GM18517 (cell line): Measurements from ENCODE around the gene RPTN.
"Not testable (repeated sequence)": the region's sequence is repeated elsewhere in the genome, so short reads cannot be mapped to it uniquely, and the experiment has no call there.

Experiments used
- ATAC-seq: cut with Tn5 transposase; IDR thresholded peaks from one replicate; pipeline ENCODE4 v1.9.1; 2021; ENCODE audit warnings: mild to moderate bottlenecking, moderate library complexity; ENCODE audit not compliant: unreplicated experiment

Gene RPTN

DNA sequence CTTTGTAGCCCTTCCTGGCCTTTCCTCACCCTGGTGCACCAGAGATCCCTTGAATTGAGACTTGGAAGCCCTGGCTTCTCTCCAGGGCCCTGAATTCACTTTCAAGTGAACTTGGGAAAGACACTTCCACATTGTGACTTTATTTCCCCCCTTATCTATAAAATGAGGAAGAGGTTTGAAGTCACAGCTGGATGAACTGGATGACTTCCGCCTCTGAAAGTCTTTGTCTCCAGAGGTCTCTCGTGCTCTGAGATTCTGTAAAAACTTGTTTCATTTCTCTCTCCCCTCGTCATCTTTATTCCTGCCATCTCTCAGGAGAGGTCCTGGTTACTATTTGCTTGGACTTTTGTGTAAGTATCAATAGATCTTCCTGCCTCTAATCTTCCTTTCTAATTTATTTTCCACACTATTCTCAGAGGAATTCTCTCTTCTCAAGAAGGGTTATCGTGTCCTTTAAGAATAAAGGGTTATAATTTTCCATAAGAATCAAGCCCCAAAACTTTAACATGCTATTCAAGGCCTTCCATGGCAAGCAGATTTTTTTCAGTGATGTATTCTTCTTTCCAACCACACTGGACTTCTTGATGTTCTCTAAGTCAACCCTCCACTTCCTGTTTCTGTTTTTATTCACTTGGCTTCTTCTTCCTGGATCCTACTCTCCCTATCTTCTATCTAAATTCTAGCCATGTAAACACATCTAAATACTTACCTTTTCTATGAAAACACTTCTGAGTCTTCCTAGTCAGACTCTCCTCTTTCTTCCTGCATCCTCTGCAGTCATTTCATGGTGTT is 6.5 kb upstream of the RPTN start:
- no peak for ATAC-seq

- ATAC-seq = no peak
These were observed 5.6 kb upstream of the RPTN start for GRCh38 chr1:152164517-152165136.

DNA sequence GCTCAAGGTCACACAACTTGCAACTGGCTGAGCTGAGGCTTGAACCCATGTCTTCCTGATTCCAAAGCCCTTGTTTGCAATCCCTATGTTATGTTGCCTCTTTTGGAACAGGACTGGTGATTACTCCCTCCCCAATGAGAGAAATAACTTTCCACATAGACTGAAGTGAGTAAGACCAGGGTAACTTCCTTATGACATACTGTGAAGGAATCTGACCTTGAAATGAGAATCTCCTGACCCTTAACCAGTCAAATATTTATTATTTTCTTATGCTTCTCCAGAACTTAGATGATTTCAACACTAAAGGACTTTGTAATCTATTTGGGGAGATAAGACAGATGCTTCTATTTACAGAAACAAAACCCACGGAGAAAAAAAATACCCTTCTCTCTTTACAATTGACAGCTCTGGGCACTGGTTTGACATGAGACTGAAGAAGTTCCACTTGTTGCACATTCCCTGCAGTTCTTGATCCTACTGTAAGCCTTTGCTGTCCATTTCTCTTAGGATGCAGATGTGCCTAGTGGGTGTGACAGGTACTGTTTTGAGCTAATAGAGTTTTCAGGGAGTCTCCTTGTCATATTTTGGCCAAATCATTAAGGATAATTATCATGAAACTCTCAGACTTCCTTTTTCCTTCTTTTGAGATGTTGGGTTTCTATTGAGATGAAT is 3.9 kb upstream of the RPTN start:
- ATAC-seq = no peak

- no peak for ATAC-seq
These were observed 1.5 kb upstream of the RPTN start for GRCh38 chr1:152160576-152160975.

- no peak for ATAC-seq
These were observed 5.0 kb downstream of the RPTN start for GRCh38 chr1:152153996-152154395.

DNA sequence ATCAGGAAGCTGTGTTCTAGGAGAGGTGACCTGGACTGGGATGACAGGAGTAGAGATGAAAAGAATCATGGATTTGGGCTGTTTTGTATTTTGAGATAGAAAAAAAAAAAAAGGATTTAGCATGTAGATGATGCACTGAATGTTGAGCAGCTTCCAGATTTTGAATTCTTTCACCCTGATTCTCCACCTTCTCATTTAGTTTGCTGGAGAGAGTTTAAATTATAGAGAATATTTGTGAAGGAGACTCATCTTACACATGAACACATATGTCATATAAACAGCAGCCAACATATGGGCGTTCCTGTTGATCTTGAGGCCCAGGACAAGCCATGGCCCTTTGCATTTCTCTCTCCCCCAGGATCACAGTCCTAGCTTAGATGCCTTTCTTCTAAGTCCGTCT is 7.4 kb downstream of the RPTN start:
- ATAC-seq = no peak

GRCh38 chr1:152148981-152149380 is 10.0 kb downstream of the RPTN start:
- ATAC-seq = no peak

- ATAC-seq = no peak
These were observed 11.0 kb downstream of the RPTN start for GRCh38 chr1:152148051-152148450.

DNA sequence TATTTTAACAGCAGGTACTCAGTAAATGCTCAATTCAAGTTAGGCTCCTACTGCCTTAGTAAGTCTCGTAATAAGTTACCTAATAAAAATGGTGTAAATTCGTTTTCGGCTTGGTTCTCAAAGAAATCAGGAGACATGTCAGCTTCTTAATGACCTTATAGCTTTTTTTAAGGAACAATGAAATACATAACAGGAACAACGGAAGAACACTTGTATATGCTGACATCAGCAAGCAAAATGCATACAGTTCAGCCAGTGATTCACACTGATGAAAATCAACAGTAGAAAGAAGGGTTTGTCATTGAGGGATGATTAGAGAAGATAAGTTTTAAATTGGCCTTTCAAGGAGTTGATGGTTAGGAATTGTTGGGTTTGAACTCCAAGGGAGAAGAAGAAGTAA is 13.3 kb downstream of the RPTN start:
- ATAC-seq = no peak

DNA sequence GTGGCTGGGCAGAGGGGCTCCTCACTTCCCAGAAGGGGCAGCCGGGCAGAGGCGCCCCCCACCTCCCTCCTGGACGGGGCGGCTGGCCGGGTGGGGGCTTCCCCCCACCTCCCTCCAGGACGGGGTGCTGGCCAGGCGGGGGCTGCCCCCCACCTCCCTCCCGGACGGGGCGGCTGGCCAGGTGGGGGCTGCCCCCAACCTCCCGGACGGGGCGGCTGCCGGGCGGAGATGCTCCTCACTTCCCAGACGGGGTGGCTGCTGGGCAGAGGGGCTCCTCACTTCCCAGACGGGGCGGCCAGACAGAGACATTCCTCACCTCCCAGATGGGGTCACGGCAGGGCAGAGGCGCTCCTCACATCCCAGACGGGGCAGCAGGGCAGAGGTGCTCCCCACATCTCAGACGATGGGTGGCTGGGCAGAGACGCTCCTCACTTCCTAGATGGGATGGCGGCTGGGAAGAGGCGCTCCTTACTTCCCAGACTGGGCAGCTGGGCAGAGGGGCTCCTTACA is 14.3 kb downstream of the RPTN start:
- ATAC-seq = not testable (repeated sequence)

DNA sequence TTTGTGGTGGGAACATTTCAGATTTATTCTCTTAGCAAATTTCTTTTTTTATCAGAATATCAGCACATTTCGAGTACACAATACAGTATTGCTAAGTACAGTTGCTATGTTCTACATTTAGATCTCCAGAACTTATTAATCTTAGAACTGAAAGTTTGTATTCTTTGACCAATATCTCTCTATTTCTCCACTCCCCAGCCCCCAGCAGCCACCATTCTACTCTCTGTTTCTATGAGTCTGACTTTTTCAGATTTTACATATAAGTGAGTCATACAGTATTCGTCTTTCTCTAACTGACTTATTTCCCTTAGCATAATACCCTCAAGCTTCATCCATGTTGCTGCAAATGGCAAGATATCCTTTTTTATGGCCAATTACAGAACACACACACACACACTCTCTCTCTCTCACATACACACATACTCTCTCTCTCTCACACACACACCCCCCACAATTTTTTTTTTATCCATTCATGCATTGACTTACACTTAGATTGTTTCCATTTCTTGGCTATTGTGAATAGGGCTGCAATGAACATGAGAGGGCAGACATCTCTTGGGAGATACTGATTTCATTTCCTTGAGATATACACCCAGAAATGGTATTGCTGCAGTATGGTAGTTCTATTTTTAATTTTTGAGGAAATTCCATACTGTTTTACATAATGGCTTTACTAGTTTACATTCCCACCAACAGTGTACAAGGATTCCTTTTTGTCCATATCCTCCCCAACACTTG is 15.7 kb downstream of the RPTN start:
- no peak for ATAC-seq

DNA sequence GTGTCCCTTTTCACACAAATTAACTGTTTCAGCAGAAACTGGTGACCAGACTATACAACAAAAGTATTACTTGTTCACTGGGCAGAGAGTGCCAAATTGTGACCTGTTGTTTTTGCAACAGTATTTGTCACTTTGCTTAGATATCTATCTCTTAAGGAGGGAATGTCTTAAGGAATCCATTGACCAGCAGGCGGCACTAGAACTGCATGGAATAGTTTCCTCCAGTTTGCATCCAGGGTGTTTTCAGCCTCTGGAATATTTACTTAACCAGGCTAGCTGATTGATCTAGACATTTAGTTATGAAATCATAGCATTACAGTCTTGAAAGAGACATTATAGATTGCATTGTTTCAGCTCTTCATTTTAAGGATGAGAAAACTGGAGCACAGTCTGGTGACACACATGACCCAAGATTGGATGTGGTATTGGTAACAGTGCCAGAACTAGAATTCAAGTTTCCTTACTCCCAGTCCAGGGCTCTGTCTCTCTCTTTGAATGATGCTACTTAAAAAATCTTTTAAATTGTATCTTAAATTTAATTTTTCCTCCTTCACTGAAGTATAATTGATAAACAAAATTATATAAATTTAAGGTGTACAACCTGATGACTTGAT is 16.9 kb downstream of the RPTN start:
- ATAC-seq = no peak

DNA sequence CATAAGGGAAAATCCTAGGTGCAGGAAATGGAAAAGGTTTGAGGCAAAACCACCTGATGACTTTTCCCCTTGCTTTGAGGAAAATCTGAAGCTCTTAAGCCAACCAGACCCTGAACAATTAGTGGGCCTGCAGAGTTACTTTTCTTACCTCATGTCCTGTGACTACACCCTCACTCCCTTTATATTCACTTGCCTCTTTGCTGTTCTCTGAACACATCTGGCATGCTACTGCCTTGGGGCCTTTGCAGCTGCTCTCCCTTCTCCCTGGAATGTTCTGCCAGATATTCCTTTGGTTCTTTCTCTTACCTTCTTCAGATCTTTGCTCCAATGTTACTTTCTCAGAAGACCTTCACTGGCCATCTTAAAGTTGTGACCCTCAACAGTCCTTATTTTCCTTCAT is 21.8 kb downstream of the RPTN start:
- no peak for ATAC-seq

GRCh38 chr1:152130186-152130585 is 28.8 kb downstream of the RPTN start:
- no peak for ATAC-seq

DNA sequence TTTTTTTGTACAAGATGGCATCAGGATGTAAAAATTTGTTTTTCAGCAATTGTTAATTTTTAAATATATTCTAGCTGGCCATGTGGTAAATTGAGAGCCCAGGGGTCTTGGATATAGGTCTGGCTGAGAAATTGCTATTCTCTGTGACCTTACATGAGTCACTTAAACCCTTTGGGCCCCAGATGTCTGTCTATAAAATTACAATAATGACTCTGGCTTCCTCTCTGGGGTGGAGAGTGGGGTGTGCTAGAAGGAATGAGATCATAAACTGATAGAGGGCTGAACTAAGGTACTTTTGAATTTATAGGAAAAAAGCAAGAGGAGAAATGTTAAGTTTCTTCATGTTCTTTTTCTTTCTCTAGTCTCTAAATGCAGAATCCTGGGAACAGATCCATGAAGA is 31.4 kb downstream of the RPTN start:
- ATAC-seq = no peak

- no peak for ATAC-seq
These were observed 33.1 kb downstream of the RPTN start for GRCh38 chr1:152125834-152126443.

DNA sequence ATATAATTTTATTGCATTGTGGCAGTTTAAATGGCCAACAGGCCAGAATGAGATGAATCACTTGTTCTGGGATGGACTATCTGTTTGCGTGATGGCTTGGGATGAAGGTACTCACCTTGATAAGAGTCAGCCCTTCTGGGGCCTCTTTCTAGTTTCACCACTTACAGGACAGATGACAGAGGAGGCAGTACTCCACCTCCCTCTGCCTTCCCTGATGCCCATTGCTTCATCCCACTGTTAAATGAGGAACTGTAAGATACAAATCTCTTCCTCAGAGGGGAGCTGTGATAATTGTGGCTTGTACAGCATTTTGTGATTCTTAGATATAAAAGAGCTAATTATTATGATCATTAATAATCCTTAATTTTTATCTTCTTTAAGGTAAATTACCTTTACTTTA is 40.1 kb downstream of the RPTN start:
- no peak for ATAC-seq

DNA sequence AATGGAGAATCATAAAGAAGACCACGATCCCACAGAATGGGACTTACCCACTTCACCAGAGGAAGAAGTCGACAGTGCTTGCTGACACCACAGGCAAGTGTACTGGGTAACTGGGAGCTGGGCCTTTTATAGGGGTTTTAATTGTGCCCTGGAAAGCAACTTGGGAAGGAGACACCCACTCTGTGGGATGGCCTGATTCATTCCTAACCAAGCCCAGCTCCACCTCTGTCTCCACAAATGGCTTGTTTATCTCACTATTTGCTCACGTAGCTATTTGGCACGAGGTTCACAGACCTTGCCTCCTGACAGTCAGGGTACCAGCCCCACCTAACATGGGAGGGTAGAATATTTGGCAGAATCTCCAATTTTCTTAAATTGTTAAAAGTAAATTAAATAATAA is 43.7 kb downstream of the RPTN start, which contains the start of gene TCHH:
TCHH (minus strand) TSS at position 101 of the 400 bp plus-strand sequence. CDS start 1,364 bp downstream, outside the sequence.
- no peak for ATAC-seq

DNA sequence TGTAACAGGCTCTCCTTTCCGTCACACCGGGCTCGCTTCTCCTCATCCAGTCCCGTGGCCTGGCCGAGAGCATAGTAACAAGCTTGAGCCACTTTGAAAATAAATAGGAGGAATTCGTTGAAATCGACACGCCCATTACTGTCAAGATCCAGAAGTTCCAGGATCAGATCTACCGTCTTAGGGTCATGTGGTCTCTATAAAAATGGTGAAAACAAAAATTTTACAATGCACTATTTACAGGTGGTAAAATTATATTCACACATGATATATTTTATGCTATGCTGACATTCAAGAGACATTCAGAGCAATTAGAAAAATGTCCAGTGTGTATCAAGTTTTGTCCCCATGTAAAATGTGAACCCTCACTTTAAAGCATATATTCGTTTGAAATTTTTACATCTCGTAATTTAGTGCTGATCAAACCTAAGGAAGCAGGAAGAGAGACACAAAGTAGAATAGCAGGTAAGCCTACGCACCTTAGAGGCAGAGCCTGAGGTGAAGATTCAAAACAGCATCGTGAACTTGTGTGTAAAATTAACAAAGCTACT is 46.1 kb downstream of the RPTN start:
- ATAC-seq = no peak
